Colonic mucosa (tissue), 4 donors: ENCODE measurements around the gene CCDC167. TPM values are rescaled to one million over a fixed set of nuclear protein-coding genes. Genes with fewer than 3 reads are reported as not detected.

Experiments used
- DNase-seq: peaks from one replicate; pipeline ENCODE4 v3.0.0-alpha.2; 2020
- H3K27ac ChIP-seq: fragments of 200-600 bp; one replicate; pipeline ENCODE4 v1.8.0; 2021
- H3K27me3 ChIP-seq: fragments of 200-600 bp; one replicate; pipeline ENCODE4 v1.8.0; 2021
- H3K36me3 ChIP-seq: fragments of 200-600 bp; one replicate; pipeline ENCODE4 v1.8.0; 2021
- H3K4me1 ChIP-seq: fragments of 200-600 bp; one replicate; pipeline ENCODE4 v1.8.0; 2021; ENCODE audit warnings: mild to moderate bottlenecking
- H3K4me3 ChIP-seq: fragments of 200-600 bp; one replicate; pipeline ENCODE4 v1.8.0; 2021
- H3K9ac ChIP-seq, 2 donors: one replicate each; pipeline ENCODE4 v1.7.0; 2013; ENCODE audit warnings: control low read depth in 2 of 2, low read depth in 2 of 2, low read length in 2 of 2
- H3K9me3 ChIP-seq: fragments of 200-600 bp; one replicate; pipeline ENCODE4 v1.8.0; 2021
- CTCF ChIP-seq: fragments of 200-600 bp; IDR thresholded peaks from one replicate; pipeline ENCODE4 v1.8.0; 2022; ENCODE audit warnings: antibody characterized with exemption, mild to moderate bottlenecking
- intact Hi-C: fragments of 100-400 bp; cut with DNase I; formaldehyde crosslinking; loops from one replicate; pipeline ENCODE4 v1.14.1; 2022
- total RNA-seq, 2 donors: library from RNA; stranded (reverse); fragmentation: NEBNext Ultra II Directional in 1 of 2; extraction: Animal tissue kit (Norgen Biotek cat#: 25700) in 1 of 2; gene quantifications; one replicate each; pipeline ENCODE4 v1.2.1, GENCODE V29; 2021
- donor health status: healthy.
- donor health status: DM: no; HTN: no; CAD: no.
- donor health status: DM: no; HTN: no; CAD: no.

CCDC167 gene
- total RNA-seq, 2 donors from 2014 or later: 11.8 to 31.8 TPM

- H3K36me3 ChIP-seq: no peaks in the 10 kb centered on the region
- no peak overlapping the region for H3K9ac ChIP-seq
- DNase-seq: no peak
- H3K4me3 ChIP-seq: no peak overlapping the region
- H3K27ac ChIP-seq: no peak overlapping the region
- intact Hi-C loops: no loop called here
- H3K4me1 ChIP-seq: no peaks in the 10 kb centered on the region
- TF ChIP-seq CTCF: no peak
- no peaks in the 10 kb centered on the region for H3K27me3 ChIP-seq
- no peaks in the 10 kb centered on the region for H3K9me3 ChIP-seq
These were observed 7.3 kb downstream of the CCDC167 start for GRCh38 chr6:37492236-37492972.

- DNase-seq: no peak
- intact Hi-C loops: no loop called here
- H3K9ac ChIP-seq: no peak overlapping the region
These were observed 7.9 kb downstream of the CCDC167 start for GRCh38 chr6:37491830-37492208.

GRCh38 chr6:37491171-37491829 is 8.4 kb downstream of the CCDC167 start:
- H3K27ac ChIP-seq: no peak overlapping the region
- intact Hi-C loops: no loop called here
- TF ChIP-seq CTCF: no peak
- no peaks in the 10 kb centered on the region for H3K9me3 ChIP-seq
- H3K9ac ChIP-seq: no peak overlapping the region
- no peaks in the 10 kb centered on the region for H3K27me3 ChIP-seq
- no peak for DNase-seq
- H3K4me3 ChIP-seq: no peak overlapping the region
- H3K36me3 ChIP-seq: no peaks in the 10 kb centered on the region
- no peaks in the 10 kb centered on the region for H3K4me1 ChIP-seq

More at GRCh38 chr6:37491830-37492208, 7.9 kb downstream of the CCDC167 start:
- H3K27ac ChIP-seq: no peak overlapping the region
- no peaks in the 10 kb centered on the region for H3K27me3 ChIP-seq
- no peak overlapping the region for H3K4me3 ChIP-seq
- H3K36me3 ChIP-seq: no peaks in the 10 kb centered on the region
- no peaks in the 10 kb centered on the region for H3K4me1 ChIP-seq
- no peak for TF ChIP-seq CTCF
- no peaks in the 10 kb centered on the region for H3K9me3 ChIP-seq

- Histone ChIP-seq H3K27ac (no peak overlapping the region), H3K4me1 (no peaks in the 10 kb centered on the region), H3K9ac (no peak overlapping the region), H3K4me3 (no peak overlapping the region), H3K9me3 (no peaks in the 10 kb centered on the region), H3K27me3 (no peaks in the 10 kb centered on the region), H3K36me3 (no peaks in the 10 kb centered on the region)
- intact Hi-C loops: no loop called here
- DNase-seq: no peak
- TF ChIP-seq CTCF: no peak
These were observed 9.0 kb downstream of the CCDC167 start for GRCh38 chr6:37490536-37491170.

- Histone ChIP-seq H3K36me3 (no peaks in the 10 kb centered on the region), H3K27me3 (no peaks in the 10 kb centered on the region), H3K9me3 (no peaks in the 10 kb centered on the region), H3K9ac (no peak overlapping the region), H3K27ac (no peak overlapping the region), H3K4me1 (no peaks in the 10 kb centered on the region), H3K4me3 (no peak overlapping the region)
- intact Hi-C loops: loop anchor here (5.0 kb wide), 1 partner anchor 202 kb away; no protein-coding TSS in a partner anchor
- no peak for DNase-seq
- no peak for TF ChIP-seq CTCF
These were observed 9.9 kb downstream of the CCDC167 start for GRCh38 chr6:37489697-37490336.
